Keratinocyte (primary cell): ENCODE data around the gene RPP21. TPM values are rescaled to one million over a fixed set of nuclear protein-coding genes. Genes with fewer than 3 reads are reported as not detected.

ENCODE experiments used
- DNase-seq: peaks from one replicate; pipeline ENCODE4 v3.0.0-alpha.2; 2011; ENCODE audit warnings: low read depth, missing footprints, low spot score
- FAIRE-seq: peaks from 2 replicates; lab custom pipeline; 2011; peaks lifted over from hg19 to GRCh38; lab: Jason Lieb, UNC
- H2AFZ ChIP-seq: 2 replicates; pipeline ENCODE4 v1.6.0; 2012; ENCODE audit warnings: low read length, control low read depth, inconsistent platforms; ENCODE audit not compliant: control insufficient read depth
- H3K27ac ChIP-seq: 2 replicates; pipeline ENCODE4 v1.5.1; 2011; ENCODE audit warnings: low read length; ENCODE audit not compliant: control insufficient read depth, insufficient read depth
- H3K27me3 ChIP-seq: 3 replicates; pipeline ENCODE4 v1.6.0; 2011; ENCODE audit warnings: low read length; ENCODE audit not compliant: control insufficient read depth, insufficient read depth; ENCODE audit errors: extremely low read depth
- H3K36me3 ChIP-seq, 2 experiments: 2 replicates in 1 of 2; 3 replicates in 1 of 2; pipeline ENCODE4 v1.5.1; 2011; ENCODE audit warnings: low read length in 2 of 2, mild to moderate bottlenecking in 1 of 2; ENCODE audit not compliant: control insufficient read depth in 2 of 2, insufficient read depth in 2 of 2; ENCODE audit errors: extremely low read depth in 1 of 2
- H3K4me1 ChIP-seq: 3 replicates; pipeline ENCODE4 v1.5.1; 2011; ENCODE audit warnings: low read length; ENCODE audit not compliant: control insufficient read depth, insufficient read depth; ENCODE audit errors: extremely low read depth
- H3K4me2 ChIP-seq: 3 replicates; pipeline ENCODE4 v1.6.0; 2011; ENCODE audit warnings: low read depth, low read length; ENCODE audit not compliant: control insufficient read depth, insufficient read depth; ENCODE audit errors: extremely low read depth
- H3K4me3 ChIP-seq, 3 experiments: fragments of 200-600 bp in 1 of 3; sonication (generic) in 1 of 3; 2 replicates in 2 of 3; 3 replicates in 1 of 3; pipeline ENCODE4 v1.5.1; 2011 to 2016; ENCODE audit warnings: low read length in 3 of 3, mild to moderate bottlenecking in 3 of 3, control low read depth in 2 of 3, inconsistent platforms in 1 of 3, low read depth in 1 of 3, mixed read lengths in 1 of 3, mixed run types in 1 of 3, moderate library complexity in 1 of 3; ENCODE audit not compliant: control insufficient read depth in 2 of 3, insufficient read depth in 2 of 3; ENCODE audit errors: extremely low read depth in 1 of 3
- H3K79me2 ChIP-seq: 2 replicates; pipeline ENCODE4 v1.6.0; 2012; ENCODE audit warnings: low read length; ENCODE audit not compliant: control insufficient read depth, insufficient read depth
- H3K9ac ChIP-seq: 3 replicates; pipeline ENCODE4 v1.6.0; 2011; ENCODE audit warnings: low read length; ENCODE audit not compliant: control insufficient read depth, insufficient read depth; ENCODE audit errors: extremely low read depth
- H3K9me1 ChIP-seq: 3 replicates; pipeline ENCODE4 v1.6.0; 2011; ENCODE audit warnings: low read length; ENCODE audit not compliant: control insufficient read depth, insufficient read depth; ENCODE audit errors: extremely low read depth
- H3K9me3 ChIP-seq: 2 replicates; pipeline ENCODE4 v1.5.1; 2012; ENCODE audit warnings: low read depth, low read length; ENCODE audit not compliant: control insufficient read depth
- H4K20me1 ChIP-seq: 3 replicates; pipeline ENCODE4 v1.6.0; 2011; ENCODE audit warnings: low read length; ENCODE audit not compliant: control insufficient read depth, insufficient read depth; ENCODE audit errors: extremely low read depth
- CTCF ChIP-seq, 3 experiments: IDR thresholded peaks in 1 of 3; conservative IDR thresholded peaks in 1 of 3; optimal IDR thresholded peaks in 1 of 3; 2 replicates in 2 of 3; 3 replicates in 1 of 3; pipeline versions ENCODE3 to v1.5.1; 2011; ENCODE audit warnings: low read length in 3 of 3, mild to moderate bottlenecking in 3 of 3, moderate library complexity in 2 of 3, control low read depth in 1 of 3, inconsistent platforms in 1 of 3; ENCODE audit not compliant: insufficient read depth in 2 of 3; ENCODE audit errors: extremely low read depth in 1 of 3
- EZH2 ChIP-seq: IDR thresholded peaks from one replicate; pipeline ENCODE4 v1.6.1; 2012; ENCODE audit warnings: inconsistent platforms, mild to moderate bottlenecking, low read length, moderate library complexity
- dilution Hi-C: fragments of 300-500 bp; cut with MboI; formaldehyde crosslinking; loops from one replicate; pipeline ENCODE4 v1.7.0; 2020; ENCODE audit warnings: low sequenced_read_pairs; ENCODE audit not compliant: extremely low pct_ligation_motif_present
- polyA plus RNA-seq, 5 experiments: library from polyadenylated mRNA; depleted of rRNA in 3 of 5; stranded (reverse) in 3 of 5; stranded (forward) in 1 of 5; unstranded in 1 of 5; fragments of >200 nt; gene quantifications; 1 replicate in 1 of 5; 2 replicates in 3 of 5; 3 replicates in 1 of 5; pipeline versions ENCODE4 v1.2.1 to v1.2.3, GENCODE V29; 2011 to 2012; ENCODE audit warnings: missing spikeins in 2 of 5, low read depth in 1 of 5, low replicate concordance in 1 of 5

RPP21 gene
- polyA plus RNA-seq, 1 donor (not counting 4 experiments of a cell fraction or from before 2014, with no cell fraction given): 25.7 TPM

- H3K9me1 ChIP-seq: no peaks in the 10 kb centered on the region
- H4K20me1 ChIP-seq: no peaks in the 10 kb centered on the region
- peak overlapping the region; percentile 7 for H3K9ac ChIP-seq
- DNase-seq (no peak), FAIRE-seq (no peak)
- H3K27me3 ChIP-seq: peaks cover 36% of the 10 kb centered on the region
- TF ChIP-seq EZH2 (peak; percentile 78), CTCF (optimal IDR thresholded peaks at IDR 0.05 in 1 of 3, IDR thresholded peaks at IDR 0.05 in 1 of 3, conservative IDR thresholded peaks at IDR 0.05 in 1 of 3; ENCODE audit: extremely low read depth in 1 of 3, insufficient read depth in 2 of 3, low read length in 3 of 3) (peak; percentile 50 to 79 (median 68))
- no peaks in the 10 kb centered on the region for H3K36me3 ChIP-seq
- H3K79me2 ChIP-seq: no peaks in the 10 kb centered on the region
- no peak overlapping the region for H3K27ac ChIP-seq
- peak overlapping the region; percentile 93 for H3K4me2 ChIP-seq
- H3K4me1 ChIP-seq: peaks cover 4% of the 10 kb centered on the region
- H3K9me3 ChIP-seq: no peaks in the 10 kb centered on the region
- H2AFZ ChIP-seq: peak overlapping the region; percentile 83
- H3K4me3 ChIP-seq: peak overlapping the region; percentile 27 to 76 (median 41)
- dilution Hi-C loops: no loop called here
Measured at GRCh38 chr6:30357678-30358540, 13.0 kb downstream of the RPP21 start.

GRCh38 chr6:30359276-30359675 is 14.3 kb downstream of the RPP21 start:
- Histone ChIP-seq H3K27me3 (peaks cover 35% of the 10 kb centered on the region), H2AFZ (no peak overlapping the region)
- dilution Hi-C loops: no loop called here

More at GRCh38 chr6:30359276-30359675, 14.3 kb downstream of the RPP21 start:
- Histone ChIP-seq H3K36me3 (no peaks in the 10 kb centered on the region), H3K4me1 (peaks cover 4% of the 10 kb centered on the region), H3K4me3 (no peak overlapping the region), H3K4me2 (no peak overlapping the region), H3K79me2 (no peaks in the 10 kb centered on the region), H3K27ac (no peak overlapping the region), H3K9me1 (no peaks in the 10 kb centered on the region), H4K20me1 (no peaks in the 10 kb centered on the region), H3K9me3 (no peaks in the 10 kb centered on the region), H3K9ac (no peak overlapping the region)
- no peak for FAIRE-seq
- TF ChIP-seq EZH2: no peak
- no peak for TF ChIP-seq CTCF (optimal IDR thresholded peaks at IDR 0.05 in 1 of 3, IDR thresholded peaks at IDR 0.05 in 1 of 3, conservative IDR thresholded peaks at IDR 0.05 in 1 of 3; ENCODE audit: extremely low read depth in 1 of 3, insufficient read depth in 2 of 3, low read length in 3 of 3)
- DNase-seq: no peak
